GM21717 (cell line): ENCODE data around the gene IL4.

Source experiments
- ATAC-seq: cut with Tn5 transposase; IDR thresholded peaks from one replicate; pipeline ENCODE4 v1.9.1; 2021; ENCODE audit warnings: mild to moderate bottlenecking, moderate library complexity; ENCODE audit not compliant: unreplicated experiment

The IL4 gene

GRCh38 chr5:132669966-132670882 is 3.6 kb upstream of the IL4 start:
- ATAC-seq = no peak

- ATAC-seq = no peak
Observed at GRCh38 chr5:132671000-132671399, 2.8 kb upstream of the IL4 start.

GRCh38 chr5:132673488-132673887 is 301 bp upstream of the IL4 start:
- no peak for ATAC-seq

GRCh38 chr5:132674671-132675506 is 1.1 kb downstream of the IL4 start:
- peak; percentile 77 for ATAC-seq

GRCh38 chr5:132675936-132676689 is 2.3 kb downstream of the IL4 start:
- no peak for ATAC-seq

- no peak for ATAC-seq
Observed at GRCh38 chr5:132677191-132677590, 3.4 kb downstream of the IL4 start.

- ATAC-seq = no peak
Observed at GRCh38 chr5:132677682-132678400, 4.1 kb downstream of the IL4 start.

GRCh38 chr5:132678735-132679134 is 4.9 kb downstream of the IL4 start:
- no peak for ATAC-seq

- ATAC-seq = no peak
Observed at GRCh38 chr5:132679166-132679565, 5.4 kb downstream of the IL4 start.

- no peak for ATAC-seq
Observed at GRCh38 chr5:132679717-132680380, 6.1 kb downstream of the IL4 start.

- no peak for ATAC-seq
Observed at GRCh38 chr5:132680780-132681475, 7.1 kb downstream of the IL4 start.

GRCh38 chr5:132681476-132681831 is 7.7 kb downstream of the IL4 start:
- no peak for ATAC-seq

GRCh38 chr5:132681983-132682382 is 8.2 kb downstream of the IL4 start:
- ATAC-seq = no peak

- ATAC-seq = no peak
Observed at GRCh38 chr5:132684491-132684890, 10.7 kb downstream of the IL4 start.

- no peak for ATAC-seq
Observed at GRCh38 chr5:132684922-132685720, 11.3 kb downstream of the IL4 start.

GRCh38 chr5:132686193-132686592 is 12.4 kb downstream of the IL4 start:
- no peak for ATAC-seq

GRCh38 chr5:132687995-132688394 is 14.2 kb downstream of the IL4 start:
- no peak for ATAC-seq

GRCh38 chr5:132688536-132689339 is 14.9 kb downstream of the IL4 start:
- no peak for ATAC-seq
